Body of pancreas (tissue), 4 donors: Measurements from ENCODE around the gene MAB21L2. TPM values are rescaled to one million over a fixed set of nuclear protein-coding genes. Genes with fewer than 3 reads are reported as not detected.
"Not testable (repeated sequence)": the region's sequence is repeated elsewhere in the genome, so short reads cannot be mapped to it uniquely, and the experiment has no call there.

ENCODE experiments used
- ATAC-seq: fragments of 150-250 bp; one replicate; pipeline ENCODE4 v1.9.1; 2016
- DNase-seq, 4 donors: peaks; one replicate each; pipeline ENCODE4 v3.0.0-alpha.2; 2019
- H3K27ac ChIP-seq, 4 donors: fragments of 200-600 bp; sonication (generic); 1 replicate in 3 of 4; 2 replicates in 1 of 4; pipeline versions ENCODE4 v1.5.1 to v1.6.1; 2016 to 2019; ENCODE audit warnings: mild to moderate bottlenecking in 1 of 4, mixed read lengths in 1 of 4, moderate library complexity in 1 of 4
- H3K27me3 ChIP-seq, 2 donors: fragments of 200-600 bp; sonication (generic); one replicate each; pipeline ENCODE4 v1.6.0; 2016; ENCODE audit warnings: mild to moderate bottlenecking in 1 of 2
- H3K36me3 ChIP-seq, 2 donors: fragments of 200-600 bp; sonication (generic); replicated peaks in 1 of 2; 2 replicates each; pipeline ENCODE4 v1.5.1; 2016; ENCODE audit warnings: low read depth in 2 of 2; ENCODE audit not compliant: insufficient read depth in 1 of 2
- H3K4me1 ChIP-seq: fragments of 200-600 bp; sonication (generic); one replicate; pipeline ENCODE4 v1.6.0; 2016
- H3K4me3 ChIP-seq, 2 donors: fragments of 200-600 bp; sonication (generic); 1 replicate in 1 of 2; 2 replicates in 1 of 2; pipeline ENCODE4 v1.5.1; 2016 to 2019
- H3K9me3 ChIP-seq, 3 donors: fragments of 200-600 bp; sonication (generic); 1 replicate in 2 of 3; 2 replicates in 1 of 3; pipeline ENCODE4 v1.5.1; 2016
- CTCF ChIP-seq, 7 experiments: fragments of 450-650 bp in 4 of 7; fragments of 200-600 bp in 3 of 7; sonication (generic) in 3 of 7; IDR thresholded peaks; one replicate each; pipeline ENCODE4 v1.5.1; 2016 to 2019; ENCODE audit warnings: antibody characterized with exemption in 7 of 7
- POLR2A ChIP-seq, 3 donors: fragments of 450-650 bp; IDR thresholded peaks; one replicate each; pipeline ENCODE4 v1.6.1; 2016; ENCODE audit warnings: antibody characterized with exemption in 3 of 3, mild to moderate bottlenecking in 2 of 3
- WGBS, 2 donors: methylation state at CpG; one replicate each; pipeline ENCODE4 v1.1.5; 2017; 5-methylcytosine and 5-hydroxymethylcytosine counted together
- intact Hi-C: fragments of 100-400 bp; cut with DNase I; formaldehyde crosslinking; loops from one replicate; pipeline ENCODE4 v1.15.1; 2023
- total RNA-seq, 2 donors: library from RNA; depleted of rRNA; stranded (reverse); fragments of >200 nt; gene quantifications; one replicate each; pipeline ENCODE4 v1.1.0, GENCODE V29; 2016

MAB21L2 gene
- under 1 TPM in 1 of 2 donors, not detected in 1; 0.33 TPM for total RNA-seq

- Histone ChIP-seq H3K9me3 (no peaks in the 10 kb centered on the region), H3K4me3 (no peak within 1 kb of the TSS), H3K4me1 (peaks cover 13% of the 10 kb centered on the region), H3K36me3 (peaks cover 0 to 2% of the 10 kb centered on the region in 2 donors), H3K27me3 (no peaks in the 10 kb centered on the region), H3K27ac (no peak within 1 kb of the TSS)
- TF ChIP-seq POLR2A (IDR thresholded peaks at IDR 0.05): no peak
- TF ChIP-seq CTCF (IDR thresholded peaks at IDR 0.05): no peak
- DNase-seq (no peak), ATAC-seq (no peak)
- intact Hi-C loops: no loop called here
- WGBS, 2 donors: 89 to 90% methylated on average over 27 of the region's 27 CpGs
Observed at GRCh38 chr4:150582146-150582872, at the start of gene MAB21L2. MAB21L2 (plus strand) TSS chr4:150582151; CDS start chr4:150583030, 879 bp downstream.

GRCh38 chr4:150533673-150534072 is 48.3 kb upstream of the MAB21L2 start:
- TF ChIP-seq CTCF (IDR thresholded peaks at IDR 0.05) (no peak), POLR2A (IDR thresholded peaks at IDR 0.05) (no peak)
- no peak for DNase-seq
- Histone ChIP-seq H3K4me3 (no peak overlapping the region), H3K36me3 (no peaks in the 10 kb centered on the region), H3K27ac (no peak overlapping the region), H3K27me3 (no peaks in the 10 kb centered on the region), H3K4me1 (no peaks in the 10 kb centered on the region), H3K9me3 (no peaks in the 10 kb centered on the region)
- intact Hi-C loops: no loop called here
- 93 to 95% methylated on average over 3 of the region's 3 CpGs for WGBS, 2 donors
- no peak for ATAC-seq

- Histone ChIP-seq H3K36me3 (no peaks in the 10 kb centered on the region), H3K4me3 (no peak overlapping the region), H3K9me3 (no peaks in the 10 kb centered on the region), H3K27me3 (no peaks in the 10 kb centered on the region), H3K27ac (no peak overlapping the region), H3K4me1 (no peaks in the 10 kb centered on the region)
- intact Hi-C loops: no loop called here
- DNase-seq (no peak), ATAC-seq (no peak)
- TF ChIP-seq POLR2A (IDR thresholded peaks at IDR 0.05) (no peak), CTCF (IDR thresholded peaks at IDR 0.05) (no peak)
Observed at GRCh38 chr4:150534818-150535217, 47.1 kb upstream of the MAB21L2 start.

GRCh38 chr4:150537911-150538310 is 44.0 kb upstream of the MAB21L2 start:
- DNase-seq, intact Hi-C loops, H3K4me1 ChIP-seq, H3K4me3 ChIP-seq, H3K9me3 ChIP-seq, H3K27me3 ChIP-seq, H3K27ac ChIP-seq, H3K36me3 ChIP-seq, ATAC-seq: not testable (repeated sequence)
- 90 to 97% methylated on average over 3 of the region's 3 CpGs for WGBS, 2 donors

GRCh38 chr4:150540536-150540935 is 41.4 kb upstream of the MAB21L2 start:
- no peak for ATAC-seq
- H3K27ac ChIP-seq: no peak overlapping the region
- peaks cover 6% of the 10 kb centered on the region for H3K4me1 ChIP-seq
- no peak for TF ChIP-seq CTCF (IDR thresholded peaks at IDR 0.05)
- TF ChIP-seq POLR2A (IDR thresholded peaks at IDR 0.05): no peak
- H3K9me3 ChIP-seq: no peaks in the 10 kb centered on the region
- intact Hi-C loops: no loop called here
- no peaks in the 10 kb centered on the region for H3K36me3 ChIP-seq
- no peak for DNase-seq
- H3K4me3 ChIP-seq: no peak overlapping the region
- no peaks in the 10 kb centered on the region for H3K27me3 ChIP-seq
